Muscle of back (tissue), 13 donors: Measurements from ENCODE around the gene MAP3K20. TPM values are rescaled to one million over a fixed set of nuclear protein-coding genes. Genes with fewer than 3 reads are reported as not detected.
"Not testable (repeated sequence)": the region's sequence is repeated elsewhere in the genome, so short reads cannot be mapped to it uniquely, and the experiment has no call there.

Experiments
- DNase-seq, 3 donors: peaks; one replicate each; pipeline versions ENCODE4 v3.0.0 to v3.0.0-alpha.2; 2013
- long read RNA-seq, 9 donors: transcript quantifications; one replicate each; lab custom pipeline, GENCODE V29; 2026
- polyA plus RNA-seq, 10 donors: library from polyadenylated mRNA; unstranded; fragments of 120-200 nt; gene quantifications; one replicate each; pipeline ENCODE4 v1.2.1, GENCODE V29; 2013; ENCODE audit not compliant: insufficient read length in 10 of 10

The MAP3K20 gene
- 100 to 1,000 TPM in 3 of 10 donors, 10 to 100 TPM in 7; 67.2 to 140 (median 88.0) TPM for polyA plus RNA-seq
- long read RNA-seq, donor 1, full-length matches to known transcripts, result 6 of 6 reads
- long read RNA-seq, donor 1, partial matches to known transcripts, result 0 of 6 reads
- long read RNA-seq, donor 1, other reads (novel, unspliced or antisense), result 0 of 6 reads
- long read RNA-seq, donor 2, full-length matches to known transcripts, result 15 of 46 reads
- long read RNA-seq, donor 2, partial matches to known transcripts, result 31 of 46 reads
- long read RNA-seq, donor 2, other reads (novel, unspliced or antisense), result 0 of 46 reads
- long read RNA-seq, donor 3, result 0 reads
- long read RNA-seq, donor 4, full-length matches to known transcripts, result 7 of 7 reads
- long read RNA-seq, donor 4, partial matches to known transcripts, result 0 of 7 reads
- long read RNA-seq, donor 4, other reads (novel, unspliced or antisense), result 0 of 7 reads
- long read RNA-seq, donor 5, full-length matches to known transcripts, result 5 of 38 reads
- long read RNA-seq, donor 5, partial matches to known transcripts, result 33 of 38 reads
- long read RNA-seq, donor 5, other reads (novel, unspliced or antisense), result 0 of 38 reads
- long read RNA-seq, donor 6, full-length matches to known transcripts, result 8 of 8 reads
- long read RNA-seq, donor 6, partial matches to known transcripts, result 0 of 8 reads
- long read RNA-seq, donor 6, other reads (novel, unspliced or antisense), result 0 of 8 reads
- long read RNA-seq, donor 7, full-length matches to known transcripts, result 6 of 25 reads
- long read RNA-seq, donor 7, partial matches to known transcripts, result 19 of 25 reads
- long read RNA-seq, donor 7, other reads (novel, unspliced or antisense), result 0 of 25 reads
- long read RNA-seq, donor 8, full-length matches to known transcripts, result 8 of 8 reads
- long read RNA-seq, donor 8, partial matches to known transcripts, result 0 of 8 reads
- long read RNA-seq, donor 8, other reads (novel, unspliced or antisense), result 0 of 8 reads
- long read RNA-seq, donor 9, result 0 reads

DNA sequence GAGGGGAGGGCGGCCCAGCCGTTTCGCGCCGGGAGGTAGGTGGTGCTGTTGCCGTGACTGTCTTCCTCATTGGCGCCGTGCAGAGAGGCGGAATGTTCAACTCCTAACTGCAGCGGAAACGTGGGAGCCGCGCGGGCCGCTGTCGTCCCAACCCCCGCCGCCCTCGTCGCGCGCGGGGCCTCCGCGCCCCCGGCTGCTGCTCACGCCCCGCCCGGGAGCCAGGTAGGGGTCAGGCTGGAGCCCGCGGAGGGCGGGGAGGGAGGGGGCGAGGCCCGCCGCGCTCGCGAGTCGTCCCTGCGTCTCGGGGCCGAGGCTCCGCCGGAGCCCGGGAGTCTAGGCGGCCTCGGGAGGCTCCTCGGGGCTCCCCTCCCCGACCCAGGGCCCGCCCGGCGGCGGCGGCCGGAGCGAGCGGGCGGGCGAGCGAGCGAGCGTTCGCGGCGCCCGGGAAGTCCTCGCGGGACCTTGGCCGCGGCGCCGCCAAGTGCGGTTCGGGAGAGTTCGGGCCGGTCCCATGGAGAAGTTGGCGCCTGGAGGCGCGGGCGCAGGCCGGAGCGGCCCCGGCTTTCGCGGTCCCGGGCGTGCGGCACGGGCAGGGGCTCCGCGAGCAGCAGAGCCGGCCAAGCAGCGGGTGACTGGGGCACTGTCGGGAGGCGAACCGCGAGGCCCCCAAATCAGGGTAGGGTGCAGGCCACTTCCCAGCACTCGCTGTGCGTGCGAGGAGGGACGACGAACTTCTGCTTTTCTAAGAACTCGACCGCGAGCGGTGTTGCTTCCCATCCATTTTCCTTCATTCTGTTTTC, at the start of gene MAP3K20:
TSS of gene MAP3K20 (plus strand) at position 66 of the 800 bp plus-strand sequence. CDS start 15,186 bp downstream, outside the sequence.
- DNase-seq, result peak; percentile 71 to 92 (median 82)

- DNase-seq, result no peak
Measured at GRCh38 chr2:173026479-173026878, 49.2 kb upstream of the MAP3K20 start.

DNA sequence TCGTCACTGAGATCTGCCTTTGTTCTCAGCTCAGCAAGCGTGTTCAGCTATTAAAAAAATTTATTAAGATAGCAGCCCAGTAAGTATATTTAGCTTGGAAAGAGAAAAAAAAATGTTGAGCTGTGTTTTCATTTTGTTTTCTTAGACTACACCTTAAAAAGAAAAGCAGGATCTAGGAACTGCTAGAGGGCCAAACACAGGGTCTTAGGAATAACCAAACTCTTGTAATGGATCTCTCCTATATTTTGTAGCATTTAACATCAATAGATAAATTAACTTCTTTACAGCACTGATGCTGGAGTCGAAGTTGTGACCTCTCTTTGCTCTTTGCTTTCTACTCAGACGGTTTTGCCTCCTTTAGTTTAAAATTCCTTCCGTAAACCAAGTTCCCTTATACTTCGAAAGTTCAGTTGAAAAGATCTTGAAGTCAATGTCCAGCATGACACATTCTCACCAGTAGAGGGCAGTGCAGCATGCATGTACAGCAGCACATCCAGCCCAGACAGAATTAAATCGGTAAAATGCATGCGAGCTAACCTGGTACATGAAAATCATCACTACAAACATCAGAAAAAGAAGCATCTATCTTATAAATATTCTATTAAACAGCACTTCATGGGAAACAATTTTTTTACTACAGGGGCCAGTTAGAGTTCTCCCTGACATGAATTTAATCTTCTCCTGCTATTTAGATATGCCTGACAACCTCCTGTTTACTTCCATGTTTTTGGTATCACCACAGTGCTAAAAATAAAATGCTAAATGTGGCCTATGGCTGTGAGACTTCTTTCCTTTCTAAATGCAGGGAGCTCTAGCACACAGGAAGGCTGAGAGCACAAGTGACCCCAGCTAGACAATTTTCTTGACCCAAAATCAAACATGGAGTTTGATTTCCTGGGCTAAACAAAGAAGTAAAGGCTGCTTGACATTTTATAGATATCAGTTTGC, 48.2 kb upstream of the MAP3K20 start:
- DNase-seq, result peak; percentile 90 to 94 (median 92)

DNA sequence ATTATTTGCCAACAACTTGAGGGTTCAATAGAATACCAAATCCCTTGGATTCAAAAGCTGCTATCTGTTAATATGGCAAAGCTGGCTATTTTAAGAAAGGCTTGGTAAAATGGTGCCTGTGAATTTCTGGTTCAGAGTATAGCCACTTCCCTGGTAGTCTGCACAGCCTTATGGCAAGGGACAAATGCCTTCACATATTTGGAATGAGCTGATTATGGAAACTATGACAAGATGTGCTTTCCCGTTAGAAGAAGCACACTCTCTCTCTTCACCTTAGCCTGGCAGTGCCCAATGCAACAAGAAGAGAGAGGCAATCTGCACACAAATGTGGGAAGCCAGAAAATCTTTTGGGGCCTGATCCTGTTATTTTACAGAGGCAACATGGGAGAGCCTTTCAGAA, 47.5 kb upstream of the MAP3K20 start:
- no peak for DNase-seq

DNA sequence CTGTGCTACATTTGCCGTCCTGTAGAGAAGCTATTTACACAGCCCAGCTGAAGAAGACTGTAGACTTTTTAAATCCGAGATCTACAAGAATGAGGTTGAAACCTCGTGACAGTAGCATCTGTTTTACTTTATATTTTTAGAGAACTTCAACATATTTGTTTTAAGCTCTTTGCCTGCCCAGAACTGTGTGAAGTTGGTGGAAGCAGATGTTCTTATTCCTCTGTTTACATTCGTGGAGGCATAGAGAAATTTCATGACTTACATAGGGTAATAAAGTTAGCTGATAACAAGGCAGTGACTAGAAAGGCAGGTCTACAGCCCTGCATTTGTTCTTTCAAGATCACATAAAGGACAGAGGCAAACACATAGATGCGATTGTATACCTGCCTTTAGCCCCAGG, 47.0 kb upstream of the MAP3K20 start:
- peak in 1 of 3 donors; percentile 48 for DNase-seq

GRCh38 chr2:173030561-173031490, 44.8 kb upstream of the MAP3K20 start:
- DNase-seq, result peak in 1 of 3 donors; percentile 36

DNA sequence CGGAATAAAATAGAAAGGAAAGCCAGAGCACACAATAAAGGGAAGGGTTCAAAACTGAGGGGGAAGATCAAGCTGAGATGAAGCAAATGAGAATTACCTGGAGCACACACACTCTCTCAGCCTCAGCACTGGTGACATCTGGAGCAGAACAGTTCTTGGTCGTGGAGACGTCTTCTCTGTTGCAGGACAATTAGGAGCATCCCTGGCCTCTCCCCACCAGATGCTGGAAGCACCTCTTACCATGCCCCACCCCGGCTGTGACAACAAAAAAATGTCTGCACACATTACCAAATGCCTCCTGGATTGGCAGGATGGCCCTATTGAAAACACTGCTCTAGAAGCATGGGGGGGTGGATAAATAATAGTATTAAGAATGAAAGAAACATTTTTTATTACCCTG, 43.6 kb upstream of the MAP3K20 start:
- no peak for DNase-seq

- peak in 1 of 3 donors; percentile 52 for DNase-seq
Measured at GRCh38 chr2:173033084-173033483, 42.6 kb upstream of the MAP3K20 start.

DNA sequence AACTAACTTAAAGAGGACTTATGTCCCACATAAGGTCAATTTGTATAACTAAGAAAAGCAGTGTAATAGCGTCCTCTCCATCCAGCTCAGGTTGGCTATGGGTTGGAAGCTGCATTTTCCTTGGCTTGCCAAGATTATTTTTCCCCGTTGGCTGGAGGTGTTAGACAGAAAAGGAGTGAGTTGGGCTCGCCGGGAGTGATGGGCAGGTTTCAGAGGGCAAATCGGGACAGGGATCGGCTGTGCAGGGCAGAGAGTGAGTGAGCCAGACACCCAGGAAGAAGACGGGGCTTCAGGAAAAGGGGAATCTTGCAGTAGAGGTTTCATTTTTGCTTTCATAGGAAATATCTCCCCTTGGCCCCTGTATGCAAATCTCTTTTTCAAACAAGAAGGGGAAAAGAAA, 41.5 kb upstream of the MAP3K20 start:
- no peak for DNase-seq

- DNase-seq, result peak in 1 of 3 donors; percentile 41
Measured at GRCh38 chr2:173037245-173038120, 38.2 kb upstream of the MAP3K20 start.

DNA sequence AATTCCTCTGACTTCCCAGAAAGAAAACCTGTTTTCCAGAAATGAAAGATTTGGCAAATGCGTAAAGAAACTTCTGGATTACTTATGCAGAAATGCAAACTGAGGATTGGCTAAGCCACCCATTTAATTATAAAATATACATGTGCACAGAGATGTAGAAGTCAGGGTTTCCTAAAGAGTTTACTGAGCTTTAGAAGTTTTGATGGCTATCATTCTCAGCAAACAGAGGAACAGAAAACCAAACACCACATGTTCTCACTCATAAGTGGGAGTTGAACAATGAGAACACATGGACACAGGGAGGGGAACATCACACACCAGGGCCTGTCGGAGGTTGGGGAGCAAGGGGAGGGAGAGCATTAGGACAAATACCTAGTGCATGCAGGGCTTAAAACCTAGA, 37.4 kb upstream of the MAP3K20 start:
- DNase-seq, result not testable (repeated sequence)

GRCh38 chr2:173040729-173041128, 34.9 kb upstream of the MAP3K20 start:
- DNase-seq, result no peak

DNA sequence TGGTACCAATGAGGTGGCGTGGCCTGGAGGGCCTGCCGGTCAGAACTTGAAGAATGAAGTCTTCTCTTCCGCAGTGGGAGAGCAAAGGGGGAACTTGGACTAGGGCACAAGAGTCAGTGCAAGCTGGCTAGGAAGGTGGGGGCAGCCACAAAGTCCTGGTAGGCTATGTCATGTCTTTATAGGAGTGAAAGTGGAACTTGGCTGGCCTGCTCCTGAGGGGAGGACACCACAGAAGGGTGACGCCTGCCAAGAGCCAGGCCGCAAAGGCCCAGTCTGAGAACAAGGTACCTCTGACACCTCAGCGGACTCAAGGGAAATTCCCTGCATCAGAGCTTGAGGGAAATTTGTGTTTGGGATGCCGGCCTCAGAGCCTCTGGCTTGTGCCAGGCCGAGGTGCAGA, 32.2 kb upstream of the MAP3K20 start:
- no peak for DNase-seq

DNA sequence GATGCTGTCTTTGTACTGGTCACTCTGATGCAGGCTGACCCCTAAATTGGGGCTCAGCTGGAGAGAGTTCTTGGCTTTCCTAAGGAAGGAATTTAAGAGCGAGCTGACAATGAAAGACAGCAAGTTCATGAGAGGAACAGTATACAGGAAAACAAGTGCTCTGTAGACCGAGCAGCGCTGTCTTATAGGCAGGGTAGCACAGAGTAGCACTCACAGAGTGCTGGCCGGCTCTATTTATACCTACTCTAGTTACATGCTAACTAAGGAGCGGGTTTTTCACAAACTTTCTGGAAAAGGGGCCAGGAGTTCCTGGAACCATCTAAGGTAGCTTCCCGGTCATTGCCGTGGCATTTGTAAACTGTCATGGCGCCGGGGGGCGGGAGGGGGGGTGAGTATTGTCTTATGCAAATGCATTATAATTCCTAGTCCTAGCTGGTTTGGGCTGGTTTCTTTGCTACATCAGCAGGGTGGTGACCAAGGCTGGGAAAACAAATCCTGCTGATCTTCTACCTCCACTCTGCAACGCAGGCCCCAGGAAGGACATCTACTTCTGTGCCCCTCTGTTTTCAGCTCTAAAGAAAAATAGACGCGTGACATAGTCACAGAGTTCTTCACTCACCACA, 31.6 kb upstream of the MAP3K20 start:
- DNase-seq, result no peak

DNA sequence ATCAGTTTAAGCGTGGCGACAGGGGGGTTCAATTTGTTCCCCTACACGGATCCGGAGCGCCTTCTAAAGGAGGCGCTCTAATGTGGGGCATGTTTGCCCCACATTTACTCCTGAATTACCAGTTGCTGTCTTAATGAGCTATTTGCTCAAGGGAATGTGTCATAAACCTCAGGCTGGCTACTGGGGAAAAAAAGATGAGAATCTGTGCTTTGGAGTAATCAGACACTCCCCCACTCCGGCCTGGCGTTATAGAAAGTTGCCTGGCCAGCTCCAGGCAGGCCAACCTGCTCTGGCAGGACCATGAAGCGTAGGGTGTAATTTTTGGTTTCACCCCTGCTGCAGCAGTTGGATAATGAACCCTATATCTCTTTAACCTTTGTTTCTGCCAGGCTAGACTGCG, 31.0 kb upstream of the MAP3K20 start:
- DNase-seq, result no peak

DNA sequence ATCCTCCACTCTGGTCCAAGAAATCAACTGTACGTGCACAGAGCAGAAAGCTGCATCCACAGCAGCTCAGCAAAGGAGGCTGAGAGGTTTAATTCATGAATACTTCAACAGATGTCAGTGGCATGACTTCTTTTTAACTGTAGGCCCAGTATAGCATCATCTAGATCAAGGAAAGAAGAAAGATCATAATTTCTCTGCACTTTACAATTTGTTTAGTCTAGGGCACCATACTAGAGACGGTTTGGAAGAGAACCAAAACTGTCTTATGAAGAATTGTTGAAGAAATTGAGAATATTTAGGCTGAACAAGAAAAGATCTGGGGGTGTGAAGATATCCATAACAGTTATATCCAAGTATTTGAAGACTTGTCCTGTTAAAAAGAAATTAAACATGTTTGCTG, 30.5 kb upstream of the MAP3K20 start:
- DNase-seq, result no peak

DNA sequence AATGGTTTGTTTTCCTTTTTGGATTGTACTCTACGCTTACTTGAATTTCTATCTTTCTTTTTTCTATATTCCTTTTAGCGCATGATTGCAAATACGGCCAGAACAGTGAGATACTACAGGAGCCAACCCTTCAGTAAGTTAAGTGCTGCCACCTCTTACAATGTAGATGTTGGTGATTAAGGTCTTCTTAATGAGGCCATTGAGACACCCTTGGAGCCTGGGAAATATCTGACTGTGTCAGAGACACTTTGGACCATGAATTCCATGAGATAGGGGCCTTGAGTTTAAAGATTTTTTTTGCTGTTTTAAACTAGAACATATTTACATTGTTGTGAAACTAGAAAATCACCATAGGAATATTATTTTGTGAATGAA, 27.1 kb upstream of the MAP3K20 start:
- peak in 1 of 3 donors; percentile 47 for DNase-seq
